Parathyroid adenoma (tissue), 2 donors: ENCODE measurements around the gene IL17REL.

Source experiments
- H2AFZ ChIP-seq: fragments of 300-600 bp; sonication (generic); one replicate; pipeline ENCODE4 v1.7.0; 2017; ENCODE audit warnings: antibody characterized with exemption, mild to moderate bottlenecking
- H3K27ac ChIP-seq: fragments of 300-600 bp; sonication (generic); one replicate; pipeline ENCODE4 v1.7.0; 2017
- H3K27me3 ChIP-seq: fragments of 300-600 bp; sonication (generic); one replicate; pipeline ENCODE4 v1.7.0; 2017; ENCODE audit warnings: low read length; ENCODE audit not compliant: control insufficient read depth, insufficient read depth
- H3K36me3 ChIP-seq: fragments of 300-600 bp; sonication (generic); one replicate; pipeline ENCODE4 v1.7.0; 2017; ENCODE audit warnings: low read length; ENCODE audit not compliant: control insufficient read depth, insufficient read depth
- H3K4me1 ChIP-seq: fragments of 300-600 bp; sonication (generic); one replicate; pipeline ENCODE4 v1.7.0; 2017; ENCODE audit warnings: control low read depth
- H3K4me2 ChIP-seq: fragments of 300-600 bp; sonication (generic); one replicate; pipeline ENCODE4 v1.7.0; 2017; ENCODE audit warnings: low read length
- H3K4me3 ChIP-seq: fragments of 300-600 bp; sonication (generic); one replicate; pipeline ENCODE4 v1.7.0; 2017; ENCODE audit warnings: low read depth, low read length
- H3K79me2 ChIP-seq: fragments of 300-600 bp; sonication (generic); one replicate; pipeline ENCODE4 v1.7.0; 2017; ENCODE audit warnings: control low read depth
- H3K9ac ChIP-seq: fragments of 300-600 bp; sonication (generic); one replicate; pipeline ENCODE4 v1.7.0; 2017; ENCODE audit warnings: mild to moderate bottlenecking
- H3K9me3 ChIP-seq: fragments of 300-600 bp; sonication (generic); one replicate; pipeline ENCODE4 v1.7.0; 2017; ENCODE audit warnings: low read length; ENCODE audit not compliant: control insufficient read depth
- CTCF ChIP-seq: fragments of 300-600 bp; sonication (generic); IDR thresholded peaks from one replicate; pipeline ENCODE4 v1.7.0; 2017; ENCODE audit warnings: antibody characterized with exemption, mild to moderate bottlenecking
- donor health status: primary hyperparathyroidism.

Gene IL17REL

GRCh38 chr22:50012211-50013181 lies at the start of gene IL17REL:
Gene IL17REL (minus strand): TSS chr22:50012765. CDS start chr22:50012646, 119 bp downstream.
- TF ChIP-seq CTCF = no peak
- Histone ChIP-seq H3K9me3 (no peaks in the 10 kb centered on the region), H3K4me1 (no peaks in the 10 kb centered on the region), H3K27ac (no peak within 1 kb of the TSS), H3K27me3 (peaks cover 10% of the 10 kb centered on the region), H2AFZ (no peak within 1 kb of the TSS), H3K9ac (no peak within 1 kb of the TSS), H3K36me3 (no peaks in the 10 kb centered on the region), H3K79me2 (no peaks in the 10 kb centered on the region), H3K4me3 (no peak within 1 kb of the TSS), H3K4me2 (no peak within 1 kb of the TSS)

- Histone ChIP-seq H3K4me2 (no peak overlapping the region), H3K27me3 (no peaks in the 10 kb centered on the region)
These were observed 49.3 kb upstream of the IL17REL start for GRCh38 chr22:50061824-50062355.

GRCh38 chr22:50061141-50061823 lies 48.7 kb upstream of the IL17REL start:
- Histone ChIP-seq H3K36me3 (no peaks in the 10 kb centered on the region), H3K9ac (no peak overlapping the region), H2AFZ (no peak overlapping the region), H3K9me3 (no peaks in the 10 kb centered on the region), H3K27ac (no peak overlapping the region), H3K27me3 (no peaks in the 10 kb centered on the region), H3K4me3 (no peak overlapping the region), H3K4me1 (peaks cover 2% of the 10 kb centered on the region), H3K4me2 (no peak overlapping the region), H3K79me2 (no peaks in the 10 kb centered on the region)
- TF ChIP-seq CTCF = no peak

More at GRCh38 chr22:50061824-50062355, 49.3 kb upstream of the IL17REL start:
- TF ChIP-seq CTCF = no peak
- Histone ChIP-seq H3K27ac (no peak overlapping the region), H3K9ac (no peak overlapping the region), H3K9me3 (no peaks in the 10 kb centered on the region), H3K4me3 (no peak overlapping the region), H3K36me3 (no peaks in the 10 kb centered on the region), H3K79me2 (no peaks in the 10 kb centered on the region), H3K4me1 (peaks cover 2% of the 10 kb centered on the region), H2AFZ (no peak overlapping the region)

- Histone ChIP-seq H3K4me2 (no peak overlapping the region), H3K27me3 (no peaks in the 10 kb centered on the region), H3K79me2 (no peaks in the 10 kb centered on the region), H3K9ac (no peak overlapping the region), H3K36me3 (no peaks in the 10 kb centered on the region), H2AFZ (no peak overlapping the region), H3K9me3 (no peaks in the 10 kb centered on the region), H3K27ac (no peak overlapping the region), H3K4me1 (peaks cover 2% of the 10 kb centered on the region), H3K4me3 (no peak overlapping the region)
- no peak for TF ChIP-seq CTCF
These were observed 48.0 kb upstream of the IL17REL start for GRCh38 chr22:50060441-50061140.
